C4-2B (cell line): ENCODE data around the gene ALDH8A1.

Experiments
- H3K27ac ChIP-seq: fragments of 450-650 bp; 2 replicates; pipeline ENCODE4 v1.5.1; 2017
- ZFX ChIP-seq: fragments of 450-650 bp; IDR thresholded peaks from 2 replicates; pipeline ENCODE4 v1.6.1; 2017
- TF ChIP-seq, protein P1 (sequence below): fragments of 450-650 bp; conservative IDR thresholded peaks from 2 replicates; pipeline ENCODE4 v1.5.1; 2017; ENCODE audit warnings: mild to moderate bottlenecking

The ALDH8A1 gene

GRCh38 chr6:134883314-134883713 is 66.6 kb downstream of the ALDH8A1 start:
- no peak overlapping the region for H3K27ac ChIP-seq
- TF ChIP-seq, protein P1, sequence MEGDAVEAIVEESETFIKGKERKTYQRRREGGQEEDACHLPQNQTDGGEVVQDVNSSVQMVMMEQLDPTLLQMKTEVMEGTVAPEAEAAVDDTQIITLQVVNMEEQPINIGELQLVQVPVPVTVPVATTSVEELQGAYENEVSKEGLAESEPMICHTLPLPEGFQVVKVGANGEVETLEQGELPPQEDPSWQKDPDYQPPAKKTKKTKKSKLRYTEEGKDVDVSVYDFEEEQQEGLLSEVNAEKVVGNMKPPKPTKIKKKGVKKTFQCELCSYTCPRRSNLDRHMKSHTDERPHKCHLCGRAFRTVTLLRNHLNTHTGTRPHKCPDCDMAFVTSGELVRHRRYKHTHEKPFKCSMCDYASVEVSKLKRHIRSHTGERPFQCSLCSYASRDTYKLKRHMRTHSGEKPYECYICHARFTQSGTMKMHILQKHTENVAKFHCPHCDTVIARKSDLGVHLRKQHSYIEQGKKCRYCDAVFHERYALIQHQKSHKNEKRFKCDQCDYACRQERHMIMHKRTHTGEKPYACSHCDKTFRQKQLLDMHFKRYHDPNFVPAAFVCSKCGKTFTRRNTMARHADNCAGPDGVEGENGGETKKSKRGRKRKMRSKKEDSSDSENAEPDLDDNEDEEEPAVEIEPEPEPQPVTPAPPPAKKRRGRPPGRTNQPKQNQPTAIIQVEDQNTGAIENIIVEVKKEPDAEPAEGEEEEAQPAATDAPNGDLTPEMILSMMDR, result no peak
- no peak for TF ChIP-seq ZFX

DNA sequence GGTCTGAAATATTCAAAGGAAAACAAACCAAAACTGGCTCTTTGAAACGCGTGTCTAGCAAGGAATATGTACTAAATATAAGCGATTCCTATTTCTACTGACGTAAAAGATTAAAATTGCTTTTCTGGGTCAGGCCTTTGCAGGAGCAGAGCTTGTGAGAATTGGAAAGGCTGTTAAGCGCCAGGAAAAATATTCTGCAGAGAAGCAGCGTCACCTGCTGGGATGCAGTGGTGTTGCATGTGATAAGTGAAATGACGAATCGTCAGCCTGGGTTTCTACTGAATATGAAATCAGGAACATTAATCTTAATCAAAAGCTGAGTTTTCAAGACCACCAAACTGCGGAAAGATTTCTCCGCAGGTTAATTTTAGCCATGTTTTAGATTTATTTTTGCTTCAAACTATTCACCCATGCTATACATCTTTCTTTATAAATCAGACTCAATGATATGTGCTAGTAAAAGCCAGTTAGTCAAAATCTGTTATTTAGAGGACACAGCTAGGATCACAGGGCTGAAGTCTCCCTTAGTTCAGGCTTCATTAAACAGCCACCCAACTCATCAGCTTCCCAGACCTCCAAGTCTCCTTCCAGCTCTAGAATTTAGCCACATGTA is 67.4 kb downstream of the ALDH8A1 start:
- no peak for TF ChIP-seq ZFX
- TF ChIP-seq, protein P1, result peak; percentile 95
- no peak overlapping the region for H3K27ac ChIP-seq

GRCh38 chr6:134880487-134881190 is 69.3 kb downstream of the ALDH8A1 start:
- TF ChIP-seq ZFX, result no peak
- TF ChIP-seq, protein P1, result no peak
- H3K27ac ChIP-seq, result no peak overlapping the region

DNA sequence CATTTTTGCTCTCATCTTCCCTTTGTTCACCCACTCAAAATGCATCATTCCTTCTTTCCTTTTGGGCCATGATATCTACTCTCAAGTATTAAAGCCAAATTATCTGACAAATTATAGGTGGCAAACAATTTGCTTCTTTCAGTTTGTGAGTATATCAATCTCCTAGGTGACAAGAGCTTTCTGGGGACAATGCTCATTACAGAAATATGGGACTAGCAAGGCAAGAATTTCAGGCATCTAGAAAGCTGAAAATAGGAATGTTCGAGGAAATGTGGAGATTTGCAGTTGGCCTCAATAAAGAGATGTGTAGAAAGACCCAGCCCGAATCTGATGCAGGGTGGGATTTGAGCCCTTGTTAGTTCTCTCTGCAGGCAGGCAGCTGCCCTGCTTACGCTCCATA is 71.8 kb downstream of the ALDH8A1 start:
- TF ChIP-seq, protein P1, result no peak
- no peak for TF ChIP-seq ZFX

GRCh38 chr6:134875367-134875766 is 74.5 kb downstream of the ALDH8A1 start:
- TF ChIP-seq, protein P1, result no peak
- H3K27ac ChIP-seq, result no peak overlapping the region

More for the DNA sequence above, 71.8 kb downstream of the ALDH8A1 start:
- no peak overlapping the region for H3K27ac ChIP-seq

DNA sequence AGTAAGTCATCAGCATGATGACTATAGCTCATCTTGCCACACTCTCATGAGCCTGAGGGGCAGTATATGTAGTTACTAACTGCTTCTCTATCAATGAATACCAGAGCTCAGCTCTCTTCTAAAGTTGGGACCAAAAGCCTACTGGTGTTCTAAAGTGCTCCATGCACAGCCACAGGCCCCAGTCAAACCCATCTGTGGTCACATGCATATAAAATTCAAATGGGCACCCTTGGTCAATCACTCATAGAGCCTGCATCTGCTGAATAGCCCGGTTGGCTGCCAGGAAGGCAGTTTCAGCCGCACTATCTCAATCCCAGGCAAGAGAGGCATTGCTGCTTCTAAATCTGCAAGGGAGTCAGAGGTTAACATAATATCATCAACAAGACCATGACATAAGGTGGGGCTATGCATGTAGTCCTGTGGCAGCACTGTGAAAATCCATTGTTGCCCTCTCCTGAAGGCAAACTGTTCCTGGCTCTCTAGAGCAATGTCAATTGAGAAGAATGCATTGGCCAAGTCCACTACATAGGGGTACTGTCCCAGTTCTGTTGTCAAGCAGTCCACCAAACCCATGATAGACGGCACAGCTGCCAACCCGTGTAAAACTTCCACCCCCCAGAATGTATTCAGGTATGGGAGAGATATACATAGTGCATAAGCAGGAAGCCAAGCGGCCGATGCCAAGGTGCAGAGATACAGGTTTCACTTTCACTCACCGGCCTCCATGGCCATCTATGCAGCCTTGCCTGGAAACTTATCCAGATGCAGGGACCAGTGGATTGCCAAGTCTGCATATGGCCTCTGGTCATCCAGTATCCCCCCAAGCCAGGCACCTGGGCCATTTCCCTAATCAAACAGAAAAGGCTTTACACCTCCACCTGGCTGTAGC is 76.2 kb downstream of the ALDH8A1 start:
- no peak overlapping the region for H3K27ac ChIP-seq
- TF ChIP-seq, protein P1, result no peak
- no peak for TF ChIP-seq ZFX
